ENCODE results near the gene PALM3. TPM values are rescaled to one million over a fixed set of nuclear protein-coding genes. Genes with fewer than 3 reads are reported as not detected.
"Not testable (repeated sequence)": the region's sequence is repeated elsewhere in the genome, so short reads cannot be mapped to it uniquely, and the experiment has no call there.

Gene PALM3
- total and polyA plus RNA-seq, 5 donors from 2014 or later, result not detected

- no peak overlapping the region for H3K27ac ChIP-seq (ENCODE audit: insufficient read depth, low read length, poor library complexity, severe bottlenecking)
- H3K36me3 Mint-ChIP-seq, result no peaks in the 10 kb centered on the region
- peaks cover 5% of the 10 kb centered on the region for H3K27me3 Mint-ChIP-seq
- H3K9me3 Mint-ChIP-seq, result no peaks in the 10 kb centered on the region
- H3K4me1 ChIP-seq (ENCODE audit: control insufficient read depth, insufficient read depth, low read length, poor library complexity, severe bottlenecking), result no peaks in the 10 kb centered on the region
- H3K27me3 ChIP-seq (ENCODE audit: control insufficient read depth, insufficient read depth, low read length), result no peaks in the 10 kb centered on the region
- ATAC-seq (ENCODE audit: low read depth in 2 of 2), result no peak
- H3K4me3 Mint-ChIP-seq, result no peak overlapping the region
- no peak for DNase-seq
- no peaks in the 10 kb centered on the region for H3K36me3 ChIP-seq (ENCODE audit: control insufficient read depth, insufficient read depth, low read length)
- H3K4me1 Mint-ChIP-seq, result peaks cover 0 to 8% (median 0%) of the 10 kb centered on the region in 4 donors
- no peak overlapping the region for H3K27ac Mint-ChIP-seq
- H3K9me3 ChIP-seq (ENCODE audit: control insufficient read depth in 2 of 2, low read length in 2 of 2), result no peaks in the 10 kb centered on the region
- no peak overlapping the region for H3K4me3 ChIP-seq (ENCODE audit: low read depth, low read length)
Measured at GRCh38 chr19:14022469-14022868, 39.4 kb downstream of the PALM3 start.

GRCh38 chr19:14021474-14021873 is 40.4 kb downstream of the PALM3 start:
- Mint-ChIP-seq H3K9me3 (no peaks in the 10 kb centered on the region), H3K4me1 (peaks cover 0 to 8% (median 0%) of the 10 kb centered on the region in 4 donors), H3K36me3 (no peaks in the 10 kb centered on the region), H3K4me3 (no peak overlapping the region), H3K27me3 (peaks cover 5% of the 10 kb centered on the region), H3K27ac (peak overlapping the region in 1 of 3 donors; percentile 42)
- ATAC-seq (ENCODE audit: low read depth in 2 of 2) (no peak), DNase-seq (no peak)
- no peaks in the 10 kb centered on the region for H3K36me3 ChIP-seq (ENCODE audit: control insufficient read depth, insufficient read depth, low read length)
- no peak overlapping the region for H3K27ac ChIP-seq (ENCODE audit: insufficient read depth, low read length, poor library complexity, severe bottlenecking)
- H3K4me1 ChIP-seq (ENCODE audit: control insufficient read depth, insufficient read depth, low read length, poor library complexity, severe bottlenecking), result no peaks in the 10 kb centered on the region
- no peaks in the 10 kb centered on the region for H3K27me3 ChIP-seq (ENCODE audit: control insufficient read depth, insufficient read depth, low read length)
- H3K9me3 ChIP-seq (ENCODE audit: control insufficient read depth in 2 of 2, low read length in 2 of 2), result no peaks in the 10 kb centered on the region
- no peak overlapping the region for H3K4me3 ChIP-seq (ENCODE audit: low read depth, low read length)

GRCh38 chr19:14019739-14020138 is 42.1 kb downstream of the PALM3 start:
- H3K9me3 ChIP-seq (ENCODE audit: control insufficient read depth in 2 of 2, low read length in 2 of 2); H3K4me3 ChIP-seq (ENCODE audit: low read depth, low read length); H3K36me3 Mint-ChIP-seq; H3K4me1 Mint-ChIP-seq; H3K27me3 Mint-ChIP-seq; H3K27me3 ChIP-seq (ENCODE audit: control insufficient read depth, insufficient read depth, low read length); H3K4me3 Mint-ChIP-seq; H3K4me1 ChIP-seq (ENCODE audit: control insufficient read depth, insufficient read depth, low read length, poor library complexity, severe bottlenecking); H3K9me3 Mint-ChIP-seq; H3K27ac Mint-ChIP-seq; H3K27ac ChIP-seq (ENCODE audit: insufficient read depth, low read length, poor library complexity, severe bottlenecking); H3K36me3 ChIP-seq (ENCODE audit: control insufficient read depth, insufficient read depth, low read length); DNase-seq; ATAC-seq (ENCODE audit: low read depth in 2 of 2): not testable (repeated sequence)

GRCh38 chr19:14019100-14019499 is 42.8 kb downstream of the PALM3 start:
- Mint-ChIP-seq H3K27me3 (no peaks in the 10 kb centered on the region), H3K36me3 (no peaks in the 10 kb centered on the region), H3K27ac (peak overlapping the region in 1 of 3 donors; percentile 38), H3K4me3 (no peak overlapping the region), H3K9me3 (no peaks in the 10 kb centered on the region), H3K4me1 (peaks cover 0 to 13% (median 3%) of the 10 kb centered on the region in 4 donors)
- Histone ChIP-seq H3K36me3 (ENCODE audit: control insufficient read depth, insufficient read depth, low read length) (no peaks in the 10 kb centered on the region), H3K27me3 (ENCODE audit: control insufficient read depth, insufficient read depth, low read length) (no peaks in the 10 kb centered on the region), H3K9me3 (ENCODE audit: control insufficient read depth in 2 of 2, low read length in 2 of 2) (no peaks in the 10 kb centered on the region), H3K27ac (ENCODE audit: insufficient read depth, low read length, poor library complexity, severe bottlenecking) (no peak overlapping the region), H3K4me3 (ENCODE audit: low read depth, low read length) (no peak overlapping the region), H3K4me1 (ENCODE audit: control insufficient read depth, insufficient read depth, low read length, poor library complexity, severe bottlenecking) (peaks cover 4% of the 10 kb centered on the region)
- no peak for DNase-seq
- no peak for ATAC-seq (ENCODE audit: low read depth in 2 of 2)

GRCh38 chr19:14015524-14016035 is 46.3 kb downstream of the PALM3 start:
- Histone ChIP-seq H3K36me3 (ENCODE audit: control insufficient read depth, insufficient read depth, low read length) (no peaks in the 10 kb centered on the region), H3K9me3 (ENCODE audit: control insufficient read depth in 2 of 2, low read length in 2 of 2) (no peaks in the 10 kb centered on the region), H3K27me3 (ENCODE audit: control insufficient read depth, insufficient read depth, low read length) (no peaks in the 10 kb centered on the region), H3K4me1 (ENCODE audit: control insufficient read depth, insufficient read depth, low read length, poor library complexity, severe bottlenecking) (peaks cover 4% of the 10 kb centered on the region), H3K4me3 (ENCODE audit: low read depth, low read length) (no peak overlapping the region), H3K27ac (ENCODE audit: insufficient read depth, low read length, poor library complexity, severe bottlenecking) (no peak overlapping the region)
- ATAC-seq (ENCODE audit: low read depth in 2 of 2), result no peak
- Mint-ChIP-seq H3K4me3 (no peak overlapping the region), H3K4me1 (peaks cover 0 to 11% (median 3%) of the 10 kb centered on the region in 4 donors), H3K27me3 (no peaks in the 10 kb centered on the region), H3K9me3 (no peaks in the 10 kb centered on the region), H3K27ac (peak overlapping the region in 1 of 3 donors; percentile 32), H3K36me3 (no peaks in the 10 kb centered on the region)
- peak in 1 of 3 donors; percentile 34 for DNase-seq

GRCh38 chr19:14012378-14012915 is 49.4 kb downstream of the PALM3 start:
- no peaks in the 10 kb centered on the region for H3K27me3 ChIP-seq (ENCODE audit: control insufficient read depth, insufficient read depth, low read length)
- Mint-ChIP-seq H3K27me3 (no peaks in the 10 kb centered on the region), H3K27ac (no peak overlapping the region), H3K4me1 (peaks cover 0 to 8% (median 3%) of the 10 kb centered on the region in 4 donors), H3K9me3 (no peaks in the 10 kb centered on the region), H3K36me3 (no peaks in the 10 kb centered on the region), H3K4me3 (peak overlapping the region in 1 of 4 donors; percentile 24)
- H3K27ac ChIP-seq (ENCODE audit: insufficient read depth, low read length, poor library complexity, severe bottlenecking), result no peak overlapping the region
- no peaks in the 10 kb centered on the region for H3K9me3 ChIP-seq (ENCODE audit: control insufficient read depth in 2 of 2, low read length in 2 of 2)
- H3K36me3 ChIP-seq (ENCODE audit: control insufficient read depth, insufficient read depth, low read length), result no peaks in the 10 kb centered on the region
- no peak for ATAC-seq (ENCODE audit: low read depth in 2 of 2)
- peaks cover 4% of the 10 kb centered on the region for H3K4me1 ChIP-seq (ENCODE audit: control insufficient read depth, insufficient read depth, low read length, poor library complexity, severe bottlenecking)
- no peak overlapping the region for H3K4me3 ChIP-seq (ENCODE audit: low read depth, low read length)
- no peak for DNase-seq

- peak; percentile 0 to 6 for ATAC-seq (ENCODE audit: low read depth in 2 of 2)
Measured at GRCh38 chr19:14006766-14007562, 54.9 kb downstream of the PALM3 start.

More at GRCh38 chr19:14006766-14007562, 54.9 kb downstream of the PALM3 start:
- Mint-ChIP-seq H3K27me3 (peaks cover 8% of the 10 kb centered on the region), H3K27ac (peak overlapping the region; percentile 98 to 99 (median 99)), H3K4me3 (peak overlapping the region; percentile 89 to 96 (median 92)), H3K4me1 (peaks cover 12 to 38% (median 29%) of the 10 kb centered on the region in 4 donors), H3K36me3 (no peaks in the 10 kb centered on the region), H3K9me3 (no peaks in the 10 kb centered on the region)
- Histone ChIP-seq H3K4me3 (ENCODE audit: low read depth, low read length) (peak overlapping the region; percentile 77), H3K36me3 (ENCODE audit: control insufficient read depth, insufficient read depth, low read length) (no peaks in the 10 kb centered on the region), H3K9me3 (ENCODE audit: control insufficient read depth in 2 of 2, low read length in 2 of 2) (no peaks in the 10 kb centered on the region), H3K27ac (ENCODE audit: insufficient read depth, low read length, poor library complexity, severe bottlenecking) (peak overlapping the region; percentile 100), H3K27me3 (ENCODE audit: control insufficient read depth, insufficient read depth, low read length) (no peaks in the 10 kb centered on the region), H3K4me1 (ENCODE audit: control insufficient read depth, insufficient read depth, low read length, poor library complexity, severe bottlenecking) (peaks cover 42% of the 10 kb centered on the region)
- DNase-seq, result no peak

Data from CD4-positive, CD25-positive, alpha-beta regulatory T cell (primary cell).